Skin epidermis (tissue), 12 donors: ENCODE measurements around the gene MGARP.
A peak's percentile ranks its signal among the peaks of the same experiment; 100 is the strongest.

ENCODE experiments used
- H3K27ac ChIP-seq, 21 experiments: fragments of 200-600 bp; sonication (generic) in 11 of 21; one replicate each; pipeline ENCODE4 v1.5.0; 2020; ENCODE audit warnings: mild to moderate bottlenecking in 3 of 21, inconsistent platforms in 2 of 21, moderate library complexity in 2 of 21
- H3K4me3 ChIP-seq, 7 experiments: fragments of 200-600 bp; sonication (generic) in 2 of 7; one replicate each; pipeline ENCODE4 v1.5.0; 2020; ENCODE audit warnings: inconsistent platforms in 2 of 7, mild to moderate bottlenecking in 2 of 7, moderate library complexity in 1 of 7

Gene MGARP

GRCh38 chr4:139253046-139253445, 27.0 kb downstream of the MGARP start:
- no peak overlapping the region for H3K27ac ChIP-seq
- no peak overlapping the region for H3K4me3 ChIP-seq

- no peak overlapping the region for H3K4me3 ChIP-seq
- H3K27ac ChIP-seq = no peak overlapping the region
Measured at GRCh38 chr4:139247700-139248238, 32.3 kb downstream of the MGARP start.

- no peak overlapping the region for H3K27ac ChIP-seq
- H3K4me3 ChIP-seq = no peak overlapping the region
Measured at GRCh38 chr4:139247241-139247640, 32.8 kb downstream of the MGARP start.

DNA sequence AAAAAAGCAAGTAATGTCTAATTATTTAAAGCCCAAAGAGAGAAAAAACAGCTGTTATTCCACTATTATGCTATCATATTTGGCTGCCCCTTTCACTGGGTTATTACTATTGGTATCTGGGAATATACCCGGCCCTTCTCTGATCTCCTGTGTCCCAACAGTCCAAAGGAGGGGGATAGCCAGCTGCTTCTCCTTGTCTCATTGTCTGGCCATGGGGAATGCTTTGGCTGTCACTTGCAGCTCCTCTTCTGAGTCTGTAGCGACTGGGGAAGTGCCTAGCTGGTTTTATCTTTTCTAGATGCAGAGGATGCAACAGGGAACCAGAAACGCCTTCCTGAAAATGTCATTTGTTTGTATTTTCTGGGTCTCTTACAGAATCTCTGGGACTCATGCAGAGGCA, 33.9 kb downstream of the MGARP start:
- peak overlapping the region in 1 of 21 experiments; percentile 17 for H3K27ac ChIP-seq

GRCh38 chr4:139245590-139245989, 34.4 kb downstream of the MGARP start:
- H3K4me3 ChIP-seq = no peak overlapping the region
- peak overlapping the region in 1 of 21 experiments; percentile 17 for H3K27ac ChIP-seq

More for the DNA sequence above, 33.9 kb downstream of the MGARP start:
- H3K4me3 ChIP-seq = no peak overlapping the region

DNA sequence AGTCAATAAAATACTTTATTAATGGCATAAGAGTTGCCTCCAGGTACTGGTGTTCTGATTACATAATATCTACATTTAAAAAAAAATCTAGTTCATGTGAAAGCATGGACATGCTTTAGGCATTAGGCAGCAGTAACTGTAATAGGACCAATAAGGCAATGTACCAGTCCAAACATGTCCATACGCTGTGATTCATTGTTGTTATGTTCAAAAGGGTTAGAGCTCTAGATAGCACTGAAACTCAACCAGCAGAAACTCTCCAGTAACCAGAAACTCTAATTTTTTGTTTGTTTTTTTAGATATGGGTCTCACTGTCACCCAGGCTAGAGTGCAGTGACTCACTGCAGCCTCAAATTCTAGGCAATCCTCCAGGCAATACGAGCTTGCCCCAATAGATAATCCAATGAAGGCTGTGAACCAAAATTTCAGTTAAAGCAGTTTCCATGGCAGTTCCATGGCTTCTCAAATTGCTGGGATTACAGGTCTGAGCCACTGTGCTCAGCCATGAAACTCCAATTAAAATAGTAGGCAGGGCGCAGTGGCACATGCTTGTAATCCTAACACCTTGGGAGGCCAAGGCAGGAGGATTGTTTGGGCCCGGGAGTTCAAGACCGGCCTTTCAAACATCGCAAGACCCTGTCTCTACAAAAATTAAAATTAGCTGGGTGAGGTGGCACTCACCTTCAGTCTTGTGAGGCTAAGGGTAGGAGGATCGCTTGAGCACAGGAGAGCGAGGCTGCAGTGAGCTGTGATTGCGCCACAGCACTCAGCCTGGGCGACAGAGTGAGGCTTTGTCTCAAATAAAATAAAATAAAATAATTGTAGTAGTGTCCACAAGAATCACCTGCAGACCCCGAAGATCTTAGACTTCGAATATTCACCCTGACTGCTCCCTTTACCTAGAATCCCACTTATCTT, 36.3 kb downstream of the MGARP start:
- Histone ChIP-seq H3K4me3 (no peak overlapping the region), H3K27ac (peak overlapping the region in 18 of 21 experiments; percentile 42 to 77 (median 66))

GRCh38 chr4:139242511-139243051, 37.4 kb downstream of the MGARP start:
- Histone ChIP-seq H3K4me3 (no peak overlapping the region), H3K27ac (peak overlapping the region in 16 of 21 experiments; percentile 26 to 77 (median 60))

DNA sequence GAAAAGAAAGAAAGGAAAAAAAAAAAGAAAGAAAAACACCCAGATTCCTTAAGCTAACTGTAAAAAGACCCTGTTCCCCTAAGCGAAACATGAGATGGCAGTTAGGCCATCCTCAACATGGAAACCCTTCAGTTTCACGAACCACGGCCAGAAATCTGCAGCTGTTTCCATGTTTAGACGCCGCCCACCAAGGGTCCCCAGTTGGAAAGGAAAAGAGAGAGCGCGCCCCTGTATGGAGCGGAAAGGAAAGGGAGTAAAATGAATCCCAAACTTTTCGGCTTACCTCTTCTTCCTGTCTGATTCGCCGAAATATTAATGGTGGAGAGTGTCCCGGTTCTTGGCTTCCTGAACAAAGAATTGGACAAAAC, 38.3 kb downstream of the MGARP start:
- H3K4me3 ChIP-seq = no peak overlapping the region
- no peak overlapping the region for H3K27ac ChIP-seq

GRCh38 chr4:139241086-139241783, 38.8 kb downstream of the MGARP start:
- no peak overlapping the region for H3K27ac ChIP-seq
- H3K4me3 ChIP-seq = no peak overlapping the region

GRCh38 chr4:139239127-139239772, 40.8 kb downstream of the MGARP start:
- Histone ChIP-seq H3K4me3 (no peak overlapping the region), H3K27ac (no peak overlapping the region)

GRCh38 chr4:139234253-139234652, 45.8 kb downstream of the MGARP start:
- no peak overlapping the region for H3K27ac ChIP-seq
- H3K4me3 ChIP-seq = no peak overlapping the region

DNA sequence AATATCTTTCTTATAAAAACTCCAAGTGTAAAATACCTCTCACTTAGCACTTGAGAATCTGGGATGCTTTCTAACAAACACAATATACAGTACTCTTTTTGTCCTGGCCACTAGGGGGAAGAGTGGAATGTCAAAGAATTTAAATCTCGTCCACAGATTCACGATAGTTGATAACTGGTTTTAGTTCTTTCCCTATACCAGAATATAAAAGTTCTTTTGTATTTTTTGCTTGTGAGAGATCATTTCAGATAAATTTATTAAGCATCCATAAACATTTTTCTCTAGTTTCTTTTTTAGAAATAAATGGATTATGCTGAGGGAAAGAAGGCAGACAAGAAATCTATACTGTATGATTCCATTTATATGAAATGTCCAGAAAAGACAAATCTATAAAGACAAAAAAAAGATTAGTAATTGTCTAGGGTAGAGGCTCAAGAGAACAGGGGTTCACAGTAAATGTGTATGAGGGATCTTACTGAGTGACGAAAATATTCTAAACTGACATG, 50.4 kb downstream of the MGARP start:
- Histone ChIP-seq H3K4me3 (no peak overlapping the region), H3K27ac (no peak overlapping the region)

DNA sequence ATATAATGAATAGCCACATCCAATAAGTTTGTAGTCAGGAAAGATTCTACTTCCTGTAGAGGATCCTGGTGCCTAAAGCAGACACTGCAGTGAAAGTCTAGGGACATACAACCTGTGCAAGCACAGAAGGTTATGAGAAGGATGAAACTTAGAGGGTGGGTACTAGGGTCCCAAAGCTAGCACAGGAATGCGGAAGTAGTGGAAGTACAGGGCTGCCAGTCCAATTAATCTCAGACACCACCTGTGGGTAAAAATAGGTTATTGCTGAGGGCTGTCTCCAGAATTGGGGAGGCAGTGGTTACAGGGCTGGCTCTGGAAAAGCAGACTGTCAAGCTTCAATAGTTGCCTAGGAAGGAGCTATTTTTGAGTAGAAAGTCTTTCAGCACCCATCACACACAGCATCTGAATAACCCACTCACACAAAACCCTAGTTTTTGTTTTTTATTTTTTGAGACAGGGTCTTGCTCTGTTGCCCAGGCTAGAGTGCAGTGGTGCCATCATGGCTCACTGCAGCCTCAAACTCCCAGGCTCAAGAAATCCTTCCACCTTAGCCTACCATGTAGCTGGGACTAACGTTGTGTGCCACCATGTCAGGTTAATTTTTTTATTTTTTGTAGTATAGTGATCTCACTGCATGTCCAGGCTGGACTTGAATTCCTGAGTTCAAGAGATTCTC, 52.2 kb downstream of the MGARP start:
- Histone ChIP-seq H3K27ac (no peak overlapping the region), H3K4me3 (no peak overlapping the region)

DNA sequence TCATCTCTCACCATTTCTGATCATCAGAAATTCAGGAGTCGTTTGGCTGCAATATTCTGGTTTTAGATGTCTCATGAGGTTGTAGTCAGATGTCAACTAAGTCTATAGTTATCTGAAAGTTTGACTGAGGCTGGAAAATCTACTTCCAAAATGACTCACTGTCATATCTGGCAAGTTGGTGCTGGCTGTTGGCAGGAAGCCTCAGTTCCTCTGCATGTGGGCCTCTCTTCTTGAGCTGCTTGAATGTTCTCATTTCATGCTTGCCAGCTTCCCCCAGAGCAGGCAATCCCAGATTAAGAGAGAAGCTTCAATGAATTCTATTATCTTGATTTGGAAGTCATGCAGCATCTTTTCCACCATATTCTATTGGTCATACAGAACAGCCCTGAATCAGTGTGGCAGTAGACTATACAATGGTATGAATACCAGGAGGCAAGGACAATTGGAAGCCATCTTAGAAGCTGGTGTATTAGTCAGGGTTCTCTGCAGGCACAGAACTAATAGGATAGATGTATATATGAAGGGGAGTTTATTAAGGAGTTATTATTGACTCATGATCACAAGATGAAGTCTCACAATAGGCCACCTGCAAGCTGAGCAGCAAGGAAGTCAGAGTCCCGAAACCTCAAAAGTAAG, 56.2 kb downstream of the MGARP start:
- no peak overlapping the region for H3K4me3 ChIP-seq
- no peak overlapping the region for H3K27ac ChIP-seq

DNA sequence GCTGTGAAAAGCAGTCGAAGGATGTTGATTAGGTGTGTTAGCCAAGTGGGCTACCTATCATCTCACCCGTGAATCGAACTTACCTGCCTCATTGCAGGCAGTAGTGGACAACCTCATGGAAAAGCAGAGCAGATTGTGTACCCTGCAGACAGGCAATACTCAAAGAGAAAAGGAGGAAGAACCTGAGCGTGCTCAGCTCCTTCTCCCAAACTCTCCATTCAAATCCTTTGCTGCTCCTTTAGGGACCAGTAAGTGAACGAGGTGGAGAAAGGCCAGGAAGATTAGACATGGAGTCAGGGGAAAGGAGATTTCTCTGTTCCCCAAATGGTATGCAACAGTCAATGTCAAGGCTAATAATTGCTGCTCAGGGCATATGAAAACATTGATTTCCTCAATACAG, 57.8 kb downstream of the MGARP start:
- H3K4me3 ChIP-seq = no peak overlapping the region
- no peak overlapping the region for H3K27ac ChIP-seq

GRCh38 chr4:139221687-139222086, 58.3 kb downstream of the MGARP start:
- Histone ChIP-seq H3K27ac (no peak overlapping the region), H3K4me3 (no peak overlapping the region)

DNA sequence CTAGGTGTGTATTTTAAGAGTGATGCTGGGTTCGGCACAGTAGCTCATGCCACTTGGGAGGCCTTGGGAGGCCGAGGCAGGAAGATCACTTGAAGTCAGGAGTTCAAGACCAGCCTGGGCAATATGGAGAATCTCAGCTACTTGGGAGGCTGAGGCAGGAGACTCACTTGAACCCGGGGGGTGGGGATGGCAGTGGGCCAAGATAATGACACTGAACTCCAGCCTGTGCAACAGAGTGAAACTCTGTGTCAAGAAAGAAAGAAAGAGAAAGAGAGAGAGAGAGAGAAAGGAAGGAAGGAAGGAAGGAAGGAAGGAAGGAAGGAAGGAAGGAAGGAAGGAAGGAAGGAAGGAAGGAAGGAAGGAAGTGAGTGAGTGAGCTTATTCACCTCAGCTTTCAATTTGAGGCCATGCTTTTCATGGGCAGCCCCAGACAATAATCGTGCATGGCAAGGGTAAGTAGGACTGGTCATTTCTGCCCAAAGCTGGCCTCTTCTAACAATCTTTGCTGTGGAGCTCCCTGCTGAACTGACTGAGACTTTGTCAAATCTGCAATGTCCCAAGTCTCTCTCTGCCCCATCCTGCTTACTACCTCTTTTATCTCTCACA, 60.5 kb downstream of the MGARP start:
- no peak overlapping the region for H3K27ac ChIP-seq
- no peak overlapping the region for H3K4me3 ChIP-seq
